KOPT-K1 (cell line): ENCODE results near the gene ZNF407.
"Not testable (repeated sequence)": the region's sequence is repeated elsewhere in the genome, so short reads cannot be mapped to it uniquely, and the experiment has no call there.

Experiments used
- H3K27ac ChIP-seq: fragments of 200-600 bp; sonication (generic); 2 replicates; pipeline ENCODE4 v1.5.1; 2016; ENCODE audit warnings: antibody characterized with exemption, mild to moderate bottlenecking, low read depth, low read length; ENCODE audit not compliant: poor library complexity, severe bottlenecking
- H3K36me3 ChIP-seq: fragments of 200-600 bp; sonication (generic); 2 replicates; pipeline ENCODE4 v1.5.1; 2017; ENCODE audit warnings: antibody characterized with exemption, mild to moderate bottlenecking, low read length, moderate library complexity; ENCODE audit not compliant: insufficient read depth
- H3K9me3 ChIP-seq: fragments of 200-600 bp; sonication (generic); 2 replicates; pipeline ENCODE4 v1.5.1; 2017; ENCODE audit warnings: antibody characterized with exemption, low read length, mild to moderate bottlenecking; ENCODE audit not compliant: insufficient read depth, poor library complexity, severe bottlenecking

ZNF407 gene

DNA sequence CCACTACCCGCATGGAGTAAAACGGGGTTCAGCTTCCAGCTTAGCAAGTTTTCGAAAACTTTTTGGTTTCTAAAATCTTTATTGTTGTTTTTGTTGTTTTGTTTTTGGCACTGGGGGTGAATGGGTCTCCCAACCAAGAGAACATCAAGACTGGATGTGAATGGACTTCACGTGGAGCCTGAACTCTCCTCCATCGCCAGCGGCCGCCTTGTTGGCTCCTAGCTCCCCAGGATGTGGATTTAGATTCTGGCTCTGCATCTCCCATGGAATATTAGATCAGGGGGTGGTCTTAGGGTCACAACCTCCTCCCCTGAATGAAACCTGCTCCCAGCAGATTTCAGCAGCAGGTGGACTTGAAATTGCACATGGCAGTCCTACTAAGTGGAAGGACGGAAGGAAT, 488.0 kb downstream of the ZNF407 start:
- H3K9me3 ChIP-seq, H3K36me3 ChIP-seq, H3K27ac ChIP-seq: not testable (repeated sequence)

DNA sequence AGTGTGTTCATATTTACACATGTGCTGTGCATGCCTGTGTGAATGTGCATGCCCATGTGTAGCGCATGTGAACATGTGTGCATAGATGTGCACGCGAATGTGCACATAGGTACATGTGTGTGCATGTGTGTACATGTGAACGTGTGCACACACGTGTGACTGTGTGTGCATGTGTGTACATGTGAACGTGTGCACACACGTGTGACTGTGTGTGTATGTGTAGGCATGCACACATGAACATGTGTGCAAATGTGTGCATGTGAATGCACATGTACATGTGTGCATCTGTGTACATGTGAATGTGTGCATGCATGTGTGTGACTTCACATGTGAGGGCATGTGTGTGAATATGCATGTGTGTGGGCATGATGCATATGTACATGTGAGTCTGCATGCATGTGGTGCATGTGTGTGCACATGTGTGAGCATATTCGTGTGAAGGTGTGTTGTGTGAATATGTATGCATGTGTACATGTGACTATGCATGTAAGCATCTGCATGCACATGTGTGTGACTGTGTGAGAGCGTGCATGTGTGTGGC, 488.9 kb downstream of the ZNF407 start:
- Histone ChIP-seq H3K9me3 (peaks cover 10% of the 10 kb centered on the region), H3K36me3 (no peaks in the 10 kb centered on the region), H3K27ac (no peak overlapping the region)

DNA sequence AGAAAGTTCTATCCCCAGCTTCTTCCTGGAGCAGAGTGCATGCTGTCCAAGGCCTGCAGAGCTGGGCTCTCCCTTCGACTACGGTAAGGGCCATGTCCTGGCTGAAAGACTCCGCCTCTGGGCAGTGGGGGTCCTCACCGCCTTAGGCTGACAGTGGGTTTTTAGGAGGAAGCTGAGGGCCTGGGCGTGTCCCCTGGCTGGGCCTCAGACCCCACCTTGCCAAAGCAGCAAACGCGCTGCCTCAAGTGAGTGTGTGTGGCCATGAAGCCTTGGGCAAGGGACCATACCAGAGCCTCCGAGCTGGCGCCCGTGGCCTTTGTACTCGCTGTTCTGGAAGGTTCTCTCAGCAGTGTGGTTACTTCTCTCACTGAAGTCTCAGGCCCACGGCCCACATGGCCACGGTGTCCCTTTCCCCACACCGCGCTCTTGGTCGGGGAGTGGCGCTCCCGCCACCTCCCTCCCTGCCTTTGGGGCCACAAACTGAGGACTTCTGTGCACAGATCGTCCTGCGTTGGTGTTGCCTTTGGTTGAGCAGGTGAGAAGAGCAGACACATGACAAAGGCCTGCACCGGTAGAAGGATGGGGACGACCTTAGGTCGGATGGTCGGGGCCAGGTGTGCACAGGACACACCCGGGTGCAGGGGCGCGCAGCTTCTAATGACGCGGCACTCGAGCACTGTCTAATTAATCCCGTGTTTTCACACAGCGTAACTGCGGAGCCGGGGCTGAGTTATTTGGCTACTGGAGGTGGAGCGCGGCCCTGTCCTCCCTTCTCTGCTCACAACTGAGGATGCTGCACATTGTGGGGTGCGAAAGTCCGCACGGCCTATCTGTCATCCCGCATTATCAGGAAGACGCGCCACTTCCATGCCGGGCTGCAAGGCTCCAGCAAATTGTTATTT, 489.7 kb downstream of the ZNF407 start:
- Histone ChIP-seq H3K9me3 (peaks cover 10% of the 10 kb centered on the region), H3K27ac (no peak overlapping the region)

DNA sequence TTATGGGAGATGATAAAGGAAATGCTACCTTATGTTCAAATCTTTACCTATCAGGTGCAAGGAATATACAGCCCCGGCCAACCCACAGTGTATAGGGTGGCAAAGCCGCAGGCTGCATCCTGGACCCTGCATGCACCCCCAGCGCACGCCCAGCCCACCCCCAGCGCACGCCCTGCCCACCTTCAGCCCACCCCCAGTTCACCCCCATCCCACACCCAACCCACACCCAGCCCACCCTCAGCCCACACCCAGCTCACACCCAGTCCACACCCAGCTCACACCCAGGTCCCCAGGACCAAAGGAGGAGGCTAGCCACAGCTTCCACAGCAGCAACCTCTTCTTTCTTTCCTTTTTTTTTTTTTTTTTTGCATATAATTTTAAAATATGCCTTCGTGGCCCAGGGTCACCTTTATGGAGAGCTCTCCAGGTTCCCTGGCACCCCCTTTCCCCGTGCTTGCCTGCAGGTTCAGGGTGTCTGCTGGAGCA, 490.4 kb downstream of the ZNF407 start:
- H3K27ac ChIP-seq, result no peak overlapping the region
- peaks cover 10% of the 10 kb centered on the region for H3K9me3 ChIP-seq
- H3K36me3 ChIP-seq, result no peaks in the 10 kb centered on the region

More for the DNA sequence above, 489.7 kb downstream of the ZNF407 start:
- H3K36me3 ChIP-seq, result no peaks in the 10 kb centered on the region

DNA sequence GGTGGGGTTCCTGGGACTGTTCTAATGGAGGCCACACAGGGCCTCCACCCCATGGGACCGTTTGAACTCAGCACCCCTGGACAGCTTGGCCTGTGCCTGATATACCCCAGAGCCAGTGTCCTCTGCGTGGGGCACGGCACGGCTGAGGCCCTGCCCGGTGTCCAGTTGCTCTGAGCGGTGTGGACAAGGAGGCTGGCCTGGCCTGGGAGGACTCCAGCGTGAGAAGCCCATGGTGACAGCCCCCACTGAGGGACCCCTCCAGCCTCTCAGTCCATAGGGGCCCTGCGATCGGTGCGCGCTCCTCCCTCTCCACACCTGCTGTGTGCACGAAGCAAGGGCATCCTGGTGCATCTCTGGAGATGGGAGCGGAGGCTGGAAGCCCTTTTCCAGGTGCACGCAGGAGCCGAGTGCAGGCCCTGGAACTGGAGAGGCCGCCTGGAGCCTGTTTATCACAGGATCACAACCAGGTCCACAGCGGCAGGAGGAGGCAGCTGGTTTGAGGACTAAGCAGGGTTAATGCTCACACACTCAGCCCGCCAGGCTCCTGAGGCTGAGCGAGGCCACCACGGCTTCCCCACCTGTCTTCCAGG, 491.0 kb downstream of the ZNF407 start:
- Histone ChIP-seq H3K36me3 (no peaks in the 10 kb centered on the region), H3K9me3 (peaks cover 10% of the 10 kb centered on the region), H3K27ac (no peak overlapping the region)

DNA sequence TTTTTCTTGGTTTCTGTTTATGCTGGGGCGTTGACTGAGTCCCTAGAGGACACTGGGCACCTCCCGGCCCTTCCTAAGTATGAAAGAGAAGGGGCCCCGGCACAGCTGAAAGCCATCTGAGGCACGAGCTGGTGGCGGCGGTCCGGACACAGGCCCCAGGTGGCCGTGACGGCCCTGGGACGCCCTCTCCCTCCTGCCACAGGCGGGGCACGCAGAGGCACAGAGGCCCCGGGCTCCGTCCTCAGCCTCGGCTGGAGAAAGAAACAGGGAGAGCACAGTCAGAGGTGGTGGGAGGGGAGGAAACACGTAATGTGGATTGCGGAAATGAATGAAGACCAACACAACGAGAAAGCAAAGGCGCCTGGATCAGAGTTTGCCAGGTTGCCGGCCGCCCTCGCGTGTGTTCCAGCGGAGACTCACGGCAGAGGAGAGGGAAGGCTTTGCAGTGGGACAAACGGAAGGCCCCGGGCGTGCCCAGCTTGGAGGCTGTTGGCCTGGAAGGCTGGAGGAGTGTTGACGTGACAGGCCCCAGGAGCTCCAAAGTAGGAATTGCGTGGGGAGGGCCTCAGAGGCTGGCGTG, 492.2 kb downstream of the ZNF407 start:
- Histone ChIP-seq H3K27ac (no peak overlapping the region), H3K36me3 (no peaks in the 10 kb centered on the region), H3K9me3 (peaks cover 10% of the 10 kb centered on the region)

DNA sequence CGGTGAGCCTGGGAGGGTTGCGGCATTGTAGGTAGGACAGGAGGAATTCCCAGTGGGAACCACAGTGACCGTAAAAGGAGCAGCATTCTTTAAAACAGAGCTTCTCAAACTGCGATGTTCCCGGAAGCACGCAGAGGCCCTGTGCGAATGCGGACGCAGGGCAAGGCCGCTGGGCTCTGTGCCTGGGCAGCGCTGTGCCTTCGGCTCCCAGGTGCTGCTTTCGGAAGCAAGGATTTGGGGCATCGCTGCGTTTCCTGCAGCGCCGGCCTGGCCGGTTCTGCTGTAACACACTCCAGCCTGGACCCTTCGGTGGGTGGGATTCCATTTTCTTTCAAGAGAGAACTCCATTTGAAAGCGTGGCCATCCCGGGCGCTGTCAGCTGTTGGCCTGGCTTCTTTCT, 492.7 kb downstream of the ZNF407 start:
- no peaks in the 10 kb centered on the region for H3K36me3 ChIP-seq
- H3K9me3 ChIP-seq, result peaks cover 10% of the 10 kb centered on the region
- no peak overlapping the region for H3K27ac ChIP-seq

DNA sequence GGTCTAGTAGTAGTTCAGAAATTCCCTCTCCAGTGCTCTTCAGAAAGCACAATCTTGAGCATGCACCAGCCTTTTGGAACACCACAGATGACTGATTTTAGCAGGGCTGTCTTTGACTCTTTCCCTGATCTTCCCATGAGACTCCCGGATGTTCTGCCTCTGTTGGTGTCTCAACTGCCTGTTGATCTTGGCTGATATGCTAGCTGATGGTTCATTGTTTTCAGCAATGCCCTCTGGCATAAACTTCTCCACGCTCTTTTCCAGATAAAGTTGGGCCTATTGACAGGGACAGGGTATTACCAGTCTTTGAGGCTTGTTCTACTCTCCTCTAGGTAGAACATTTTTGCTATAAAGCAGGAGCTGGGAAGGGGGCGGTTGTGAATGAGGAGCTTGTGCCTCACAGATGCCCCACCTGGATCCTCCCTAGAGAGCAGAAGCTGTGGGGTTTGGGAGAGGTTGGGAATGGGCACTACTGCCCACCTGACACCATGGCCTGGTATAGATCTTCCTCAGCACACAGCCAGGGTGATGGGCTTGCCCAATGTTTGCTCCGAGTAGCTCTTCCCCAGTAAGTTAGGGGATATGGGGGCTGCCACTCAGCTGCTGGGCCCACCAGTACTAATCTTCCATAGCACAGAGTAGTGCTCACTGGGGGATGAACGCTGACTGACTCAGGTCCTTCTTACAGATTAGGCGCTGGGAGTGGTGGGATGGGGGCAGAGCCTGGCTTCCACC, 500.0 kb downstream of the ZNF407 start:
- H3K9me3 ChIP-seq, result peaks cover 23% of the 10 kb centered on the region
- no peak overlapping the region for H3K27ac ChIP-seq
- H3K36me3 ChIP-seq, result no peaks in the 10 kb centered on the region

DNA sequence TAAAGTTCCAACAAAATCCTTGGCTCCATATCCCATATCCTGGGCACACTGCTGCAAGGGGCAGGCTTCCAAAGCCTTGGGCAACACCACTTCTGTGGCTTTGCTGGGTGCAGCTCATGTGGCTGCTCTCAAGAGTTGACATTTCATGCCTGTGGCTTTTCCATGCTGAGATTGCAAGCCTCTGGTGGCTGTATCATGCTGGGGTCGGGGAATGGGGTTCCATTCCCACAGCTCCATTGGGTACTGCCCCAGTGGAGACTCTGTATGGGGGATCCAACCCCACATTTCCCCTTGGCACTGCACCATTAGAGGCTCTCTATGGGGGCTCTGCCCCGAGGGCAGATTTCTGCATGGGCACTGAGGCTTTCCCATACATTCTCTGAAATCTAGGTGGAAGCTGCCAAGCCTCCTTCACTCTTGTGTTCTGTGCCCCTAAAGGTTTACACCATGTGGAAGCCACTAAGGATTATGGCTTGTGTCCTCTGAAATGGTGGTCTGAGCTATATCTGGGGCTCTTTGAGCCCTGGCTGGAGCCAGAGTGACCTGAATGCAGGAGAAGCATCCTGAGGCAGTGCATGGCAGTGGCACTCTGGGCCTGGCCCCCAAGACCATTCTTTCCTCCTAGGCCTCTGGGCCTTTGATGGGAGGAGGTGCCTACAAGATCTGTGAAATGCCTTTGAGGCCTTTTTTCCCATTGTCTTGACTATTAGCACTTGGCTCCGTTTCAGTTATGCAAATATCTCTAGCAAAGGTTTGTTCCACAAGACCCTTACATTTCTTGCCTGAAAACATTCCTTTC, 503.4 kb downstream of the ZNF407 start:
- Histone ChIP-seq H3K9me3 (peaks cover 23% of the 10 kb centered on the region), H3K27ac (no peak overlapping the region), H3K36me3 (no peaks in the 10 kb centered on the region)

DNA sequence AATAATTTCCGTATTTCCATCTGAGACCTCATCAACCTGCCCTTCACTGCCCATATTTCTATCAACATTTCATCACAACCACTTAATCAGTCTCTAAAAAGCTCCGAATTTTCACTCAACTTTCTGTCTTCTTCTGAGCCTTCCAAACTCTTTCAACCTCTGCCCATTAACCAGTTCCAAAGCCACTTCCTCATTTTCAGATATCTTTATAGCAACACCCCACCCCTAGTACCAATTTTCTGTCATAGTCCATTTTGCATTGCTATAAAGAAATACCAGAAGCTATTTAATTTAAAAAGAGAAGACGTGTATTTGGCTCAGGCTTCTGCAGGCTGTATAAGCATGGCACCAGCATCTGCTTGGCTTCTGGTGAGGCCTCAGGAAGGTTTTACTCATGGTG, 504.2 kb downstream of the ZNF407 start:
- Histone ChIP-seq H3K36me3 (no peaks in the 10 kb centered on the region), H3K9me3 (peaks cover 23% of the 10 kb centered on the region), H3K27ac (no peak overlapping the region)

DNA sequence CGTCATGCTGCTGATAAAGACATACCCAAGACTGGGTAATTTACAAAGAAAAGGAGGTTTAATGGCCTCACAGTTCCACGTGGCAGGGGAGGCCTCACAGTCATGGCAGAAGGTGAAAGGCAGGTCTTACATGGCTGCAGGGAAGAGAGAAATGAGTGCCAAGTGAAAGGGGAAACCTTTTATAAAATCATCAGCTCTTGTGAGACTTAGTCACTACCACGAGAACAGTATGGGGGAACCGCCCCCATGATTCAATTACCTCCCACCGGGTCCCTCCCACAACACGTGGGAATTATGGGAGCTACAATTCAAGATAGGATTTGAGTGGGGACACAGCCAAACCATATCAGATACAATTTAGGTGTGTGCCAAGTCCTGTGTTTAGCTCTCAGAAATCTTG, 506.4 kb downstream of the ZNF407 start:
- not testable (repeated sequence) for H3K27ac ChIP-seq, H3K36me3 ChIP-seq

DNA sequence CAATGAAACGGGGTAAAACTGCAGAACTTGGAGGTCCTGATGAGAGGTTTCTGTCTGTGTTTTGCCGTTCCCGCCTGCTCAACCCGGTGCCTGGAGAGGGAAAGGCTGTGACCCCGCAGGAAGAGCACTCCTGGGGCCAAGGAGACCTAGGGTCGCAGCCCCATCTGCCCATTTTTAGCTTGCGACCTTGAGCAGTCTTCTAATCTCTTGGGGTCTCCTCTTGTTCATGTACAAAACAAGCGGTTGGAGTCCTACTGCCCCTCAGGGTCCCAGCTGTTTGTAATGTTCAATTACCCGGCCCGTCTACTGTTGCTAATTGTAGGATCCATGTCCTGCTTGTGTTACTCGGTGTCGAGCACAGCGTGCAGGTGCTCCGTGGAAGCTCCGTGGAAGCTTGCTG, 506.8 kb downstream of the ZNF407 start:
- Histone ChIP-seq H3K9me3 (peaks cover 23% of the 10 kb centered on the region), H3K27ac (no peak overlapping the region), H3K36me3 (no peaks in the 10 kb centered on the region)

More for the DNA sequence above, 506.4 kb downstream of the ZNF407 start:
- H3K9me3 ChIP-seq, result peaks cover 23% of the 10 kb centered on the region

DNA sequence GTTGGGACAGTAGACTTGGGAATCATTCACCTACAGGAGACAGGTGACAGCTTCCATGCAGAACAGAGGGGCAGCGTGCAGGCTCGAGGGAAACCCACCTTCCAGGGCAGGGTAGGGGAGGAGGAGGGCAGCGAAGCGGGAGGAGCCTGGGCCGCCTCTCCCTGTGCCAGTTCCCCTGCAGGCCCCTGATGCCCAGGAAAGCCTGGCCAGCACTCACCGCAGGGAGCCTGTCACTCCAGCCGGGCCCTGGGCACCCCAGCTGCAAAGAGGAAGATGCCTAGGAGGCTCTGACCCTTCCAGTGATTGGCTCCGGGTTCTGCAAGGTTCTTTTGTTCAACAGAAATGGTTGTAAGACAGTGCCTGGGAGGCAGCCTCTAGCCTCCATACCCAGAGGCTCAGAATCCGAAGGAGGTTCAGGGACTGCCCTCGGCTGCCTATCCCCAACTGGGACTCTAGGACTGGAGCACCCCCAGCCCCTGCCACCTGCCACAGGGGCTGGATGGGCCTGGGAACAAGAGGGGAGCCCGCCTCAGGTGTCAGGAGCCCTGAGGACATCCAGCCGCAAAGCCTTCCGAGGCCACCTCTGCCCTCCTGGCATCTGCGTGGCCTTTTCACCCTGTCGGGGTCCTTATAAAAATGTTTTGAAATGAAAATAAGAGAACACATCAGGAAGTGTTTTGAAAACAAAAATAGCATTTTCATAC, 508.0 kb downstream of the ZNF407 start:
- Histone ChIP-seq H3K36me3 (no peaks in the 10 kb centered on the region), H3K27ac (no peak overlapping the region)

DNA sequence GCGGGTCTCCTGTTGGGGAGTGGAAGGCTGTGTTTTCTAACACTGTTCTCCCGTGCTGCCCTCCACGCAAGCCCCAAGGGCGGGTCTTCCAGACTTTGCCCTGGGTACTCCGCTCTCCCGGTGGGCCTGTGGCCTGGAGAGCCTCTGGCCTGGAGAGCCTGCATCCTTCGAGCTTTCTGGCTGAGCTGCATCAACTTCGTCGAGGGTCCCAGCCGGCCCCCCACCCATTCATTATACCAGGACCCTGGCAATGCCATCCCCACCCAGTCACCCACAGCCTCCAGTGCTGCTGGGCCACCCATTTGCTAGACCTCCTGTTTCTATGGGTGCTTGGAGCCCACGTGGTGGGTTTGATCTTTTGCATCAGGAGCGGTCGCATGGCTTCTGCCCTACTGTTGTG, 509.1 kb downstream of the ZNF407 start:
- Histone ChIP-seq H3K9me3 (peaks cover 1% of the 10 kb centered on the region), H3K36me3 (no peaks in the 10 kb centered on the region), H3K27ac (no peak overlapping the region)

More for the DNA sequence above, 508.0 kb downstream of the ZNF407 start:
- peaks cover 11% of the 10 kb centered on the region for H3K9me3 ChIP-seq
